ENCODE results near the gene GGA3.
A peak's percentile ranks its signal among the peaks of the same experiment; 100 is the strongest.

The GGA3 gene

GRCh38 chr17:75228305-75228704 lies 33.1 kb downstream of the GGA3 start:
- H3K4me3 ChIP-seq (ENCODE audit: low read depth, low read length), result no peak overlapping the region
- DNase-seq (ENCODE audit: low read depth), result peak; percentile 85
- TF ChIP-seq, protein P1, sequence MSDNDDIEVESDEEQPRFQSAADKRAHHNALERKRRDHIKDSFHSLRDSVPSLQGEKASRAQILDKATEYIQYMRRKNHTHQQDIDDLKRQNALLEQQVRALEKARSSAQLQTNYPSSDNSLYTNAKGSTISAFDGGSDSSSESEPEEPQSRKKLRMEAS (IDR thresholded peaks at IDR 0.05; ENCODE audit: low read depth, low read length), result no peak
- TF ChIP-seq POLR2A (IDR thresholded peaks at IDR 0.05; ENCODE audit: extremely low read depth, insufficient read length) (no peak), CTCF (IDR thresholded peaks at IDR 0.05; ENCODE audit: low read depth, low read length) (no peak), MYC (IDR thresholded peaks at IDR 0.05; ENCODE audit: low read depth, low read length) (no peak)

GRCh38 chr17:75227729-75228128 lies 33.7 kb downstream of the GGA3 start:
- no peak for DNase-seq (ENCODE audit: low read depth)
- no peak overlapping the region for H3K4me3 ChIP-seq (ENCODE audit: low read depth, low read length)
- TF ChIP-seq, protein P1 (IDR thresholded peaks at IDR 0.05; ENCODE audit: low read depth, low read length), result no peak
- no peak for TF ChIP-seq POLR2A (IDR thresholded peaks at IDR 0.05; ENCODE audit: extremely low read depth, insufficient read length)
- TF ChIP-seq CTCF (IDR thresholded peaks at IDR 0.05; ENCODE audit: low read depth, low read length), result no peak
- TF ChIP-seq MYC (IDR thresholded peaks at IDR 0.05; ENCODE audit: low read depth, low read length), result no peak

- no peak for DNase-seq (ENCODE audit: low read depth)
- TF ChIP-seq MYC (IDR thresholded peaks at IDR 0.05; ENCODE audit: low read depth, low read length) (no peak), POLR2A (IDR thresholded peaks at IDR 0.05; ENCODE audit: extremely low read depth, insufficient read length) (no peak), CTCF (IDR thresholded peaks at IDR 0.05; ENCODE audit: low read depth, low read length) (no peak)
- TF ChIP-seq, protein P1 (IDR thresholded peaks at IDR 0.05; ENCODE audit: low read depth, low read length), result no peak
Observed at GRCh38 chr17:75225016-75225415, 36.4 kb downstream of the GGA3 start.

DNA sequence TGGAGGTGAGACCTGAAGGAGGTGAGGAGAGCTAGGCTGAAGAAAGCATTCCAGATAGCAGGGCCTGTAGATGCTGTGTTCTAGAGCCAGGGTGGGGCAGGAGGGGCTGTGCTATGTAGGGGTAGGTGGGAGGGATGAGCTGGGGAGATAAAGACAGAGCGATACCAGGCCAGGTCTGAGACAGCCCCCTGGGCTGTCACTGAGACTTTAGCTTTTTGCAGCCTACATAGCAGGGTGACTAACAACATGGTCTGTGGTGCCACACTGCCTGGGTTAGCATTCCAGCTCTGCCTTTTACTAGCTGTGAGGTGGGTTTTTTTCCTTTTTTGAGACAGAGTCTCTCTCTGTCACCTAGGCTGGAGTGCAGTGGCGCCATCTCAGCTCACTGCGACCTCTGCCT lies 41.6 kb downstream of the GGA3 start:
- no peak overlapping the region for H3K4me3 ChIP-seq (ENCODE audit: low read depth, low read length)
- no peak for DNase-seq (ENCODE audit: low read depth)
- TF ChIP-seq POLR2A (IDR thresholded peaks at IDR 0.05; ENCODE audit: extremely low read depth, insufficient read length) (no peak), CTCF (IDR thresholded peaks at IDR 0.05; ENCODE audit: low read depth, low read length) (no peak), MYC (IDR thresholded peaks at IDR 0.05; ENCODE audit: low read depth, low read length) (no peak)
- TF ChIP-seq, protein P1 (IDR thresholded peaks at IDR 0.05; ENCODE audit: low read depth, low read length), result no peak

More at GRCh38 chr17:75225016-75225415, 36.4 kb downstream of the GGA3 start:
- H3K4me3 ChIP-seq (ENCODE audit: low read depth, low read length), result no peak overlapping the region

- TF ChIP-seq MYC (IDR thresholded peaks at IDR 0.05; ENCODE audit: low read depth, low read length) (no peak), CTCF (IDR thresholded peaks at IDR 0.05; ENCODE audit: low read depth, low read length) (no peak), POLR2A (IDR thresholded peaks at IDR 0.05; ENCODE audit: extremely low read depth, insufficient read length) (no peak)
- TF ChIP-seq, protein P1 (IDR thresholded peaks at IDR 0.05; ENCODE audit: low read depth, low read length), result no peak
Observed at GRCh38 chr17:75218131-75218530, 43.3 kb downstream of the GGA3 start.

More at GRCh38 chr17:75218131-75218530, 43.3 kb downstream of the GGA3 start:
- no peak for DNase-seq (ENCODE audit: low read depth)
- no peak overlapping the region for H3K4me3 ChIP-seq (ENCODE audit: low read depth, low read length)

Data from NB4 (cell line).